CD14-positive monocyte (primary cell): ENCODE data around the gene ITPR1. TPM values are rescaled to one million over a fixed set of nuclear protein-coding genes. Genes with fewer than 3 reads are reported as not detected.

Experiments
- DNase-seq, 3 donors: peaks; one replicate each; pipeline ENCODE4 v3.0.0-alpha.2; 2011 to 2022
- H2AFZ ChIP-seq: 2 replicates; pipeline ENCODE4 v1.6.0; 2012; ENCODE audit warnings: mild to moderate bottlenecking, low read depth, low read length, inconsistent platforms; ENCODE audit not compliant: insufficient read depth, poor library complexity, severe bottlenecking
- H3K27ac ChIP-seq, 2 donors: 1 replicate in 1 of 2; 2 replicates in 1 of 2; pipeline ENCODE4 v1.5.1; 2012 to 2013; ENCODE audit warnings: low read length in 2 of 2, control low read depth in 1 of 2, inconsistent platforms in 1 of 2, low read depth in 1 of 2, mild to moderate bottlenecking in 1 of 2
- H3K27me3 ChIP-seq, 2 donors: one replicate each; pipeline versions ENCODE4 v1.6.0 to v1.6.1; 2011 to 2013; ENCODE audit warnings: low read length in 2 of 2; ENCODE audit not compliant: control insufficient read depth in 2 of 2, insufficient read depth in 2 of 2
- H3K36me3 ChIP-seq, 2 donors: replicated peaks in 1 of 2; 1 replicate in 1 of 2; 2 replicates in 1 of 2; pipeline versions ENCODE4 v1.5.1 to v1.6.1; 2012 to 2013; ENCODE audit warnings: low read length in 2 of 2, control low read depth in 1 of 2, inconsistent platforms in 1 of 2, mild to moderate bottlenecking in 1 of 2; ENCODE audit not compliant: insufficient read depth in 2 of 2, control insufficient read depth in 1 of 2
- H3K4me1 ChIP-seq, 2 donors: 1 replicate in 1 of 2; 2 replicates in 1 of 2; pipeline versions ENCODE4 v1.5.1 to v1.6.1; 2012 to 2013; ENCODE audit warnings: low read length in 2 of 2, control low read depth in 1 of 2, inconsistent platforms in 1 of 2, mild to moderate bottlenecking in 1 of 2, moderate library complexity in 1 of 2; ENCODE audit not compliant: insufficient read depth in 2 of 2, control insufficient read depth in 1 of 2
- H3K4me2 ChIP-seq: replicated peaks from 2 replicates; pipeline ENCODE3; 2012; ENCODE audit warnings: low read length, moderate library complexity, mild to moderate bottlenecking; ENCODE audit not compliant: poor library complexity, severe bottlenecking; ENCODE audit errors: extremely low read depth
- H3K4me3 ChIP-seq, 3 experiments: fragments of 200-600 bp in 1 of 3; sonication (generic) in 1 of 3; replicated peaks in 1 of 3; 1 replicate in 2 of 3; 2 replicates in 1 of 3; pipeline ENCODE4 v1.5.1; 2011 to 2013; ENCODE audit warnings: low read length in 3 of 3, mild to moderate bottlenecking in 3 of 3, control low read depth in 2 of 3, low read depth in 2 of 3, inconsistent platforms in 1 of 3, moderate library complexity in 1 of 3
- H3K79me2 ChIP-seq: 2 replicates; pipeline ENCODE4 v1.6.0; 2012; ENCODE audit warnings: mild to moderate bottlenecking, control low read depth, inconsistent platforms, low read length, moderate library complexity; ENCODE audit not compliant: insufficient read depth
- H3K9ac ChIP-seq: 2 replicates; pipeline ENCODE4 v1.6.0; 2017; ENCODE audit warnings: low read length, mild to moderate bottlenecking; ENCODE audit not compliant: insufficient read depth, poor library complexity, severe bottlenecking
- H3K9me3 ChIP-seq, 2 donors: replicated peaks in 1 of 2; 1 replicate in 1 of 2; 2 replicates in 1 of 2; pipeline versions ENCODE4 v1.5.1 to v1.6.1; 2012 to 2013; ENCODE audit warnings: low read length in 2 of 2, control low read depth in 1 of 2; ENCODE audit not compliant: control insufficient read depth in 1 of 2, insufficient read depth in 1 of 2
- H4K20me1 ChIP-seq: 2 replicates; pipeline ENCODE4 v1.6.0; 2012; ENCODE audit warnings: mild to moderate bottlenecking, low read length, control low read depth, moderate library complexity; ENCODE audit not compliant: insufficient read depth
- H3K27ac Mint-ChIP-seq, 7 donors: one replicate each; pipeline ENCODE4 v1.8.0; 2020; ENCODE audit warnings: mild to moderate bottlenecking in 7 of 7, mixed read lengths in 7 of 7, moderate library complexity in 6 of 7, inconsistent platforms in 2 of 7
- H3K27me3 Mint-ChIP-seq, 3 donors: one replicate each; pipeline ENCODE4 v1.8.0; 2021 to 2022; ENCODE audit warnings: low read depth in 3 of 3, mild to moderate bottlenecking in 3 of 3, mixed read lengths in 3 of 3, moderate library complexity in 3 of 3, inconsistent platforms in 1 of 3
- H3K36me3 Mint-ChIP-seq, 2 donors: one replicate each; pipeline ENCODE4 v1.8.0; 2020; ENCODE audit warnings: mixed read lengths in 2 of 2, inconsistent platforms in 1 of 2, mild to moderate bottlenecking in 1 of 2
- H3K4me1 Mint-ChIP-seq: one replicate; pipeline ENCODE4 v1.8.0; 2020; ENCODE audit warnings: mild to moderate bottlenecking, mixed read lengths
- H3K4me3 Mint-ChIP-seq, 2 donors: one replicate each; pipeline ENCODE4 v1.8.0; 2020; ENCODE audit warnings: mild to moderate bottlenecking in 2 of 2, mixed read lengths in 2 of 2, moderate library complexity in 1 of 2
- H3K9me3 Mint-ChIP-seq, 7 donors: one replicate each; pipeline ENCODE4 v1.8.0; 2020 to 2022; ENCODE audit warnings: mixed read lengths in 7 of 7, mild to moderate bottlenecking in 6 of 7, moderate library complexity in 6 of 7, inconsistent platforms in 2 of 7
- CTCF ChIP-seq: fragments of 200-600 bp; IDR thresholded peaks from one replicate; pipeline ENCODE4 v1.8.0; 2022; ENCODE audit warnings: antibody characterized with exemption, mild to moderate bottlenecking
- WGBS: methylation state at CpG from one replicate; pipeline ENCODE4 v1.1.5; 2013; ENCODE audit warnings: missing lambda C conversion rate; ENCODE audit not compliant: insufficient coverage; 5-methylcytosine and 5-hydroxymethylcytosine counted together
- intact Hi-C, 2 donors: fragments of 100-400 bp; cut with micrococcal nuclease; formaldehyde crosslinking; loops; one replicate each; pipeline versions ENCODE4 v1.15.0 to v1.15.1; 2023
- polyA plus RNA-seq, 3 donors: library from polyadenylated mRNA; depleted of rRNA in 1 of 3; unstranded in 2 of 3; stranded (reverse) in 1 of 3; fragments of 300-500 nt in 2 of 3; fragments of >200 nt in 1 of 3; fragmentation: Illumina TruSeq in 2 of 3; gene quantifications; 1 replicate in 2 of 3; 2 replicates in 1 of 3; pipeline ENCODE4 v1.2.3, GENCODE V29; 2012 to 2021

The ITPR1 gene
- polyA plus RNA-seq, 3 donors: 3.2 to 21.1 (median 7.1) TPM

DNA sequence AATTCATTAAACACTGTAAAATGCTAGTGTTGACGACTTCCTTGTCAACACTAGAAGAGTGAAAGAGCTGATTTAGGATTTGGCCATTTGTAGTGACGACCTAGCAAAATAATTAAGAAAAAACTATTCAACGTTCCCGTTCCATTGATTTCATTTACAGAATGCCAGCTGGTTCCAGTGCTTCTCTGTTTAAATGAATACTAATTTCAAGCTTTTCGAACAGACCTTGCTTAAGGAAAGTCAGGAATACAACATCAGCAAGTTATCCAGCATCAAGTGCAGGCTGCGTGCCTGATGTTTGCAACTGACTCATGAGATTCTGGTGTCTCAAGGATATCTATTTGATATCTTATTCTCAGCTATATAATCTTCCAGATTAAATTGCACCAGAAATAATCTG, 387.7 kb downstream of the ITPR1 start:
- H2AFZ ChIP-seq: no peak overlapping the region
- no peak for TF ChIP-seq CTCF
- Mint-ChIP-seq H3K27me3 (peaks cover 0 to 2% (median 0%) of the 10 kb centered on the region in 3 donors), H3K27ac (peak overlapping the region in 1 of 7 donors; percentile 42), H3K4me1 (no peaks in the 10 kb centered on the region), H3K9me3 (no peaks in the 10 kb centered on the region), H3K36me3 (no peaks in the 10 kb centered on the region), H3K4me3 (no peak overlapping the region)
- H3K4me1 ChIP-seq: no peaks in the 10 kb centered on the region
- H3K9ac ChIP-seq: no peak overlapping the region
- H3K27me3 ChIP-seq: no peaks in the 10 kb centered on the region
- H4K20me1 ChIP-seq: no peaks in the 10 kb centered on the region
- no peaks in the 10 kb centered on the region for H3K36me3 ChIP-seq
- DNase-seq: no peak
- no peak overlapping the region for H3K27ac ChIP-seq
- H3K4me2 ChIP-seq: no peak overlapping the region
- H3K9me3 ChIP-seq: no peaks in the 10 kb centered on the region
- intact Hi-C loops: no loop called here
- H3K4me3 ChIP-seq: no peak overlapping the region
- 96% methylated on average over 5 of the region's 6 CpGs for WGBS
- no peaks in the 10 kb centered on the region for H3K79me2 ChIP-seq

DNA sequence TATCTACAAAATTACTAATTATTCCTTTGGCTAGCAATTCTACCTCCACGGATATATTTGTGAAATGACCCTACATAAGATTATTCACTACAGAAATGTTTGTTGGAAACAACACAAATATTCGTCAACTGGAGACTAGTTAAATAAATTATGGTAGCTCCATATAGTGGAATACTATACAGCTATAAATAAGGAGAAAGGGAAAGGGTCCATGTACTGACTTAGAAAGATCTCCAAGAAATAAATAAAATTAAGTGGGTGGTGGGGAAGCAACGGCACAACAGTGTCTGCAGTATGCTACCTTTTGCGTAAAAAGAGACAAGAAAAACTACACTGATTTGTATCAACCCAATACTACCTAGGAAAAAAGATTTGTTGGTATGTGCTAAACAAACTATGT, 389.4 kb downstream of the ITPR1 start:
- intact Hi-C loops: no loop called here
- no peak for DNase-seq
- Mint-ChIP-seq H3K27ac (no peak overlapping the region), H3K9me3 (no peaks in the 10 kb centered on the region), H3K36me3 (no peaks in the 10 kb centered on the region), H3K4me3 (no peak overlapping the region), H3K4me1 (no peaks in the 10 kb centered on the region), H3K27me3 (peaks cover 0 to 3% (median 2%) of the 10 kb centered on the region in 3 donors)
- Histone ChIP-seq H3K9me3 (no peaks in the 10 kb centered on the region), H3K9ac (no peak overlapping the region), H3K27me3 (no peaks in the 10 kb centered on the region), H3K36me3 (no peaks in the 10 kb centered on the region), H2AFZ (no peak overlapping the region), H3K79me2 (no peaks in the 10 kb centered on the region), H3K4me3 (no peak overlapping the region), H3K27ac (no peak overlapping the region), H3K4me2 (no peak overlapping the region), H3K4me1 (no peaks in the 10 kb centered on the region), H4K20me1 (no peaks in the 10 kb centered on the region)
- TF ChIP-seq CTCF: no peak
- WGBS: no CpG with 5 or more reads among the region's 4 CpGs
